Activated CD4-positive, alpha-beta T cell treated with anti-CD3 and anti-CD28 coated beads for 36 hours (primary cell): ENCODE results near the gene SPRR5. TPM values are rescaled to one million over a fixed set of nuclear protein-coding genes. Genes with fewer than 3 reads are reported as not detected.

Experiments used
- ATAC-seq: fragments of 200-7000 bp; cut with Tn5 transposase; one replicate; pipeline ENCODE4 v1.10.0; 2021; ENCODE audit warnings: mild to moderate bottlenecking, moderate library complexity
- CTCF ChIA-PET: fragments of 350-600 bp; sonication (Branson Sonifier 250); formaldehyde crosslinking; loops from one replicate; lab custom pipeline; 2021; ENCODE audit warnings: antibody characterized with exemption; lab: Charles Lee
- POLR2A ChIA-PET: fragments of 350-600 bp; sonication (Branson Sonifier 250); formaldehyde crosslinking; loops from one replicate; lab custom pipeline; 2021; ENCODE audit warnings: antibody characterized with exemption, inconsistent platforms; lab: Charles Lee
- DNase-seq: peaks from one replicate; pipeline ENCODE4 v3.0.0-alpha.2; 2020
- H3K27ac Mint-ChIP-seq: one replicate; pipeline ENCODE4 v1.8.0; 2021; ENCODE audit warnings: mixed read lengths
- H3K27me3 Mint-ChIP-seq: one replicate; pipeline ENCODE4 v1.8.0; 2021; ENCODE audit warnings: mixed read lengths
- H3K36me3 Mint-ChIP-seq: one replicate; pipeline ENCODE4 v1.8.0; 2021; ENCODE audit warnings: low read depth, mixed read lengths
- H3K4me1 Mint-ChIP-seq: one replicate; pipeline ENCODE4 v1.8.0; 2021; ENCODE audit warnings: mixed read lengths
- H3K4me3 Mint-ChIP-seq: one replicate; pipeline ENCODE4 v1.8.0; 2021; ENCODE audit warnings: mild to moderate bottlenecking, moderate library complexity, mixed read lengths
- H3K9me3 Mint-ChIP-seq: one replicate; pipeline ENCODE4 v1.8.0; 2021; ENCODE audit warnings: low read depth, mixed read lengths
- intact Hi-C, 2 experiments: fragments of 100-400 bp; cut with DNase I in 1 of 2; cut with micrococcal nuclease in 1 of 2; formaldehyde crosslinking; loops; one replicate each; pipeline versions ENCODE4 v1.14.2 to v1.15.1; 2022 to 2024; cut with DNase I, micrococcal nuclease
- total RNA-seq, 2 experiments: library from RNA; stranded (reverse); gene quantifications; one replicate each; pipeline ENCODE4 v1.2.3, GENCODE V29; 2021

Gene SPRR5
- total RNA-seq, 2 experiments from 2014 or later: not detected

GRCh38 chr1:152968248-152968647, 21.2 kb downstream of the SPRR5 start:
- H3K9me3 Mint-ChIP-seq: no peaks in the 10 kb centered on the region
- H3K27ac Mint-ChIP-seq: no peak overlapping the region
- no peaks in the 10 kb centered on the region for H3K36me3 Mint-ChIP-seq
- POLR2A ChIA-PET: interaction anchor here (0.8 kb wide), 1 partner anchor 8 kb away, joined by 3 read pairs; no protein-coding TSS in a partner anchor
- CTCF ChIA-PET: interaction anchor here (1.2 kb wide), 1 partner anchor 29 kb away, joined by 3 read pairs; no protein-coding TSS in a partner anchor
- DNase-seq: no peak
- H3K4me3 Mint-ChIP-seq: no peak overlapping the region
- H3K4me1 Mint-ChIP-seq: peaks cover 5% of the 10 kb centered on the region
- H3K27me3 Mint-ChIP-seq: peaks cover 18% of the 10 kb centered on the region
- ATAC-seq: no peak
- intact Hi-C loops: no loop called here

GRCh38 chr1:152969036-152969435, 22.0 kb downstream of the SPRR5 start:
- POLR2A ChIA-PET: interaction anchor here (0.8 kb wide), 1 partner anchor 9 kb away, joined by 3 read pairs; no protein-coding TSS in a partner anchor
- Mint-ChIP-seq H3K9me3 (no peaks in the 10 kb centered on the region), H3K4me1 (peaks cover 5% of the 10 kb centered on the region), H3K27ac (no peak overlapping the region), H3K4me3 (no peak overlapping the region), H3K36me3 (no peaks in the 10 kb centered on the region), H3K27me3 (peaks cover 18% of the 10 kb centered on the region)
- DNase-seq (no peak), ATAC-seq (no peak)
- CTCF ChIA-PET: interaction anchor here (1.2 kb wide), 1 partner anchor 28 kb away, joined by 3 read pairs; no protein-coding TSS in a partner anchor
- intact Hi-C loops: no loop called here

- POLR2A ChIA-PET: no interaction called here
- ATAC-seq: no peak
- CTCF ChIA-PET: no interaction called here
- Mint-ChIP-seq H3K9me3 (no peaks in the 10 kb centered on the region), H3K27ac (no peak within 1 kb of the TSS), H3K4me1 (peaks cover 5% of the 10 kb centered on the region), H3K36me3 (no peaks in the 10 kb centered on the region), H3K27me3 (peaks cover 15% of the 10 kb centered on the region), H3K4me3 (no peak within 1 kb of the TSS)
- DNase-seq: no peak
- intact Hi-C loops: no loop called here
Observed at GRCh38 chr1:152970495-152970894, 23.5 kb downstream of the SPRR5 start, which contains the start of gene SPRR4. TSS of gene SPRR4 (plus strand) at chr1:152970648. CDS start at chr1:152971891, 1,243 bp downstream.

GRCh38 chr1:152972196-152972886, 25.3 kb downstream of the SPRR5 start:
- ChIA-PET CTCF (interaction anchor here (0.6 kb wide), 1 partner anchor 17 kb away, joined by 3 read pairs; no protein-coding TSS in a partner anchor), POLR2A (no interaction called here)
- ATAC-seq (no peak), DNase-seq (no peak)
- intact Hi-C loops: no loop called here
- Mint-ChIP-seq H3K36me3 (no peaks in the 10 kb centered on the region), H3K27me3 (peaks cover 14% of the 10 kb centered on the region), H3K9me3 (no peaks in the 10 kb centered on the region), H3K4me1 (no peaks in the 10 kb centered on the region), H3K4me3 (no peak overlapping the region), H3K27ac (no peak overlapping the region)

GRCh38 chr1:152976688-152977087, 29.7 kb downstream of the SPRR5 start:
- ChIA-PET POLR2A (no interaction called here), CTCF (no interaction called here)
- ATAC-seq (no peak), DNase-seq (no peak)
- H3K4me3 Mint-ChIP-seq: no peak overlapping the region
- H3K4me1 Mint-ChIP-seq: no peaks in the 10 kb centered on the region
- no peak overlapping the region for H3K27ac Mint-ChIP-seq
- no peaks in the 10 kb centered on the region for H3K36me3 Mint-ChIP-seq
- intact Hi-C loops: no loop called here
- H3K9me3 Mint-ChIP-seq: no peaks in the 10 kb centered on the region
- peaks cover 28% of the 10 kb centered on the region for H3K27me3 Mint-ChIP-seq

GRCh38 chr1:152977614-152978013, 30.6 kb downstream of the SPRR5 start:
- Mint-ChIP-seq H3K4me3 (no peak overlapping the region), H3K36me3 (no peaks in the 10 kb centered on the region), H3K27ac (no peak overlapping the region), H3K27me3 (peaks cover 28% of the 10 kb centered on the region), H3K9me3 (no peaks in the 10 kb centered on the region), H3K4me1 (no peaks in the 10 kb centered on the region)
- ChIA-PET CTCF (no interaction called here), POLR2A (no interaction called here)
- DNase-seq (no peak), ATAC-seq (no peak)
- intact Hi-C loops: no loop called here

GRCh38 chr1:152980676-152981075, 33.7 kb downstream of the SPRR5 start:
- no peak for DNase-seq
- POLR2A ChIA-PET: no interaction called here
- no peak for ATAC-seq
- intact Hi-C loops: no loop called here
- no peak overlapping the region for H3K4me3 Mint-ChIP-seq
- no peaks in the 10 kb centered on the region for H3K4me1 Mint-ChIP-seq
- no peaks in the 10 kb centered on the region for H3K9me3 Mint-ChIP-seq
- peaks cover 36% of the 10 kb centered on the region for H3K27me3 Mint-ChIP-seq
- H3K36me3 Mint-ChIP-seq: no peaks in the 10 kb centered on the region
- H3K27ac Mint-ChIP-seq: no peak overlapping the region
- CTCF ChIA-PET: no interaction called here

- POLR2A ChIA-PET: no interaction called here
- intact Hi-C loops: no loop called here
- H3K4me1 Mint-ChIP-seq: no peaks in the 10 kb centered on the region
- no peaks in the 10 kb centered on the region for H3K36me3 Mint-ChIP-seq
- CTCF ChIA-PET: no interaction called here
- H3K27me3 Mint-ChIP-seq: peaks cover 39% of the 10 kb centered on the region
- DNase-seq: no peak
- no peaks in the 10 kb centered on the region for H3K9me3 Mint-ChIP-seq
- no peak for ATAC-seq
- no peak overlapping the region for H3K27ac Mint-ChIP-seq
- no peak overlapping the region for H3K4me3 Mint-ChIP-seq
Observed at GRCh38 chr1:152981146-152981871, 34.3 kb downstream of the SPRR5 start.

- no peaks in the 10 kb centered on the region for H3K9me3 Mint-ChIP-seq
- intact Hi-C loops: no loop called here
- POLR2A ChIA-PET: no interaction called here
- H3K36me3 Mint-ChIP-seq: no peaks in the 10 kb centered on the region
- H3K4me1 Mint-ChIP-seq: no peaks in the 10 kb centered on the region
- no peak for DNase-seq
- CTCF ChIA-PET: no interaction called here
- no peak for ATAC-seq
- no peak overlapping the region for H3K27ac Mint-ChIP-seq
- peaks cover 41% of the 10 kb centered on the region for H3K27me3 Mint-ChIP-seq
- H3K4me3 Mint-ChIP-seq: no peak overlapping the region
Observed at GRCh38 chr1:152982076-152982475, 35.1 kb downstream of the SPRR5 start.

- ChIA-PET CTCF (no interaction called here), POLR2A (no interaction called here)
- no peaks in the 10 kb centered on the region for H3K9me3 Mint-ChIP-seq
- H3K36me3 Mint-ChIP-seq: no peaks in the 10 kb centered on the region
- H3K4me3 Mint-ChIP-seq: no peak overlapping the region
- no peaks in the 10 kb centered on the region for H3K4me1 Mint-ChIP-seq
- intact Hi-C loops: no loop called here
- no peak overlapping the region for H3K27ac Mint-ChIP-seq
- peaks cover 43% of the 10 kb centered on the region for H3K27me3 Mint-ChIP-seq
- ATAC-seq: no peak
- no peak for DNase-seq
Observed at GRCh38 chr1:152983234-152983633, 36.2 kb downstream of the SPRR5 start.

- intact Hi-C loops: no loop called here
- H3K36me3 Mint-ChIP-seq: no peaks in the 10 kb centered on the region
Observed at GRCh38 chr1:152983743-152984142, 36.7 kb downstream of the SPRR5 start, which contains the start of gene SPRR1A. TSS of gene SPRR1A (plus strand) at chr1:152984081. CDS start at chr1:152985231, 1,150 bp downstream.

GRCh38 chr1:152986578-152986977, 39.6 kb downstream of the SPRR5 start:
- no peaks in the 10 kb centered on the region for H3K4me1 Mint-ChIP-seq
- ATAC-seq (no peak), DNase-seq (no peak)
- H3K36me3 Mint-ChIP-seq: no peaks in the 10 kb centered on the region
- H3K9me3 Mint-ChIP-seq: no peaks in the 10 kb centered on the region
- no peak overlapping the region for H3K4me3 Mint-ChIP-seq
- intact Hi-C loops: no loop called here
- no peak overlapping the region for H3K27ac Mint-ChIP-seq
- CTCF ChIA-PET: no interaction called here
- H3K27me3 Mint-ChIP-seq: peaks cover 31% of the 10 kb centered on the region
- POLR2A ChIA-PET: no interaction called here

More at GRCh38 chr1:152983743-152984142, 36.7 kb downstream of the SPRR5 start, which contains the start of gene SPRR1A:
- DNase-seq: no peak
- Mint-ChIP-seq H3K4me1 (no peaks in the 10 kb centered on the region), H3K27ac (no peak within 1 kb of the TSS), H3K9me3 (no peaks in the 10 kb centered on the region), H3K27me3 (peaks cover 45% of the 10 kb centered on the region), H3K4me3 (no peak within 1 kb of the TSS)
- ChIA-PET CTCF (no interaction called here), POLR2A (no interaction called here)
- no peak for ATAC-seq
